MCF 10A (cell line): ENCODE results near the gene ZNF446. TPM values are rescaled to one million over a fixed set of nuclear protein-coding genes. Genes with fewer than 3 reads are reported as not detected.
A peak's percentile ranks its signal among the peaks of the same experiment; 100 is the strongest.

Experiments used
- BruUV-seq: library from RNA; stranded (reverse); fragments of 400-500 nt; replicated peaks from 2 replicates; lab custom pipeline; 2021; lab: Mats Ljungman, UMichigan
- CTCF ChIA-PET: fragments of 300-600 bp; sonication (Branson Sonifier 250); formaldehyde crosslinking; extraction: SDS; loops from one replicate; lab custom pipeline; 2021; ENCODE audit warnings: antibody characterized with exemption, inconsistent platforms; lab: Yijun Ruan, JAX
- POLR2A ChIA-PET: fragments of 300-600, 350-650 bp; sonication (Branson Sonifier 250); formaldehyde crosslinking; extraction: SDS; loops from one replicate; lab custom pipeline; 2020; ENCODE audit warnings: antibody characterized with exemption, inconsistent platforms; lab: Yijun Ruan, JAX
- DNase-seq: peaks from one replicate; pipeline ENCODE4 v3.0.0-alpha.2; 2018; ENCODE audit not compliant: unreplicated experiment
- H3K27ac Mint-ChIP-seq: one replicate; pipeline ENCODE4 v1.8.0; 2022; ENCODE audit warnings: mild to moderate bottlenecking, low read depth, mixed read lengths; ENCODE audit not compliant: unreplicated experiment
- H3K27me3 Mint-ChIP-seq: one replicate; pipeline ENCODE4 v1.8.0; 2022; ENCODE audit warnings: mixed read lengths; ENCODE audit not compliant: insufficient read depth, unreplicated experiment
- H3K36me3 Mint-ChIP-seq: one replicate; pipeline ENCODE4 v1.8.0; 2022; ENCODE audit warnings: mild to moderate bottlenecking, moderate library complexity, mixed read lengths; ENCODE audit not compliant: insufficient read depth, unreplicated experiment
- H3K4me1 Mint-ChIP-seq: one replicate; pipeline ENCODE4 v1.8.0; 2022; ENCODE audit warnings: mixed read lengths; ENCODE audit not compliant: insufficient read depth, unreplicated experiment
- H3K4me3 Mint-ChIP-seq: one replicate; pipeline ENCODE4 v1.8.0; 2022; ENCODE audit warnings: mild to moderate bottlenecking, moderate library complexity, mixed read lengths; ENCODE audit not compliant: unreplicated experiment
- H3K9me3 Mint-ChIP-seq: one replicate; pipeline ENCODE4 v1.8.0; 2022; ENCODE audit warnings: mixed read lengths; ENCODE audit not compliant: unreplicated experiment
- intact Hi-C: fragments of 100-400 bp; cut with micrococcal nuclease; formaldehyde crosslinking; loops from 2 replicates; pipeline ENCODE4 v1.14.1; 2022
- total RNA-seq: library from RNA; stranded (reverse); gene quantifications from 2 replicates; pipeline ENCODE4 v1.2.3, GENCODE V29; 2022
- TF ChIP-seq, protein P1 (sequence below): fragments of 200-600 bp; IDR thresholded peaks from one replicate; pipeline ENCODE4 v1.8.0; 2022; ENCODE audit warnings: antibody characterized with exemption, mild to moderate bottlenecking; ENCODE audit not compliant: unreplicated experiment

The ZNF446 gene
- total RNA-seq, 1 experiment from 2014 or later, result 8.3 TPM

DNA sequence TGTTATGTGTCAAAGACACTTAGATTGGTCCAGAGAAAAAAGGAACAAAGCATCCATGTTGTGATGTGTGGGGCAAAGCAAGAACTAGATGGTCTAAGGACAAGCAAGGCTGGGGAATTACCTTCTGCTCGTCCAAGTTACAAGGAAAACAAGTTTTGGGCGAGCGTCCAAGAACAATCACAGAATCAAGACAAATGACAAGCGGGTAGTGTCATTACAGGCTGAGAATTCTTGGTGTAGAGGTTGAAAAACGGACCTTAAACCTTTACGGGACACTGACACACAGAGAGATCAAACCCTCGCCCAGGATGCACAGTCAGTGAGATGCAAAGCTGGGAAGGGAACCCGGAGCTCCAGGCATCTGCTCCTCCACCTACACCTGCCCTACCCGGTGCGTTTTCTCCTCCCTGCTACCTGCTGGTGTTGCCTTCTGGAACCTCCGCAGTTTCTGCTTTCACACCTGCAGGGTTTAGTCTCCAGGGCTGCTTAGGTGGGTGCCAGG, 25.2 kb upstream of the ZNF446 start:
- intact Hi-C loops, result loop anchor here (5.0 kb wide), 1 partner anchor 44 kb away; the partner anchor contains the start of gene ZNF584
- ChIA-PET CTCF (interaction anchor here (0.7 to 1.7 kb wide), 4 partner anchors 10 to 68 kb away, joined by 3 to 4 read pairs (median 3); no protein-coding TSS in a partner anchor), POLR2A (interaction anchor here (0.5 to 3.0 kb wide), 19 partner anchors 10 to 93 kb away, joined by 3 to 24 read pairs (median 4); partner anchors contain the start of genes TRIM28, ZNF446, ZNF497 and ZNF584)
- H3K27me3 Mint-ChIP-seq, result no peaks in the 10 kb centered on the region
- peaks cover 7% of the 10 kb centered on the region for H3K36me3 Mint-ChIP-seq
- TF ChIP-seq, protein P1, sequence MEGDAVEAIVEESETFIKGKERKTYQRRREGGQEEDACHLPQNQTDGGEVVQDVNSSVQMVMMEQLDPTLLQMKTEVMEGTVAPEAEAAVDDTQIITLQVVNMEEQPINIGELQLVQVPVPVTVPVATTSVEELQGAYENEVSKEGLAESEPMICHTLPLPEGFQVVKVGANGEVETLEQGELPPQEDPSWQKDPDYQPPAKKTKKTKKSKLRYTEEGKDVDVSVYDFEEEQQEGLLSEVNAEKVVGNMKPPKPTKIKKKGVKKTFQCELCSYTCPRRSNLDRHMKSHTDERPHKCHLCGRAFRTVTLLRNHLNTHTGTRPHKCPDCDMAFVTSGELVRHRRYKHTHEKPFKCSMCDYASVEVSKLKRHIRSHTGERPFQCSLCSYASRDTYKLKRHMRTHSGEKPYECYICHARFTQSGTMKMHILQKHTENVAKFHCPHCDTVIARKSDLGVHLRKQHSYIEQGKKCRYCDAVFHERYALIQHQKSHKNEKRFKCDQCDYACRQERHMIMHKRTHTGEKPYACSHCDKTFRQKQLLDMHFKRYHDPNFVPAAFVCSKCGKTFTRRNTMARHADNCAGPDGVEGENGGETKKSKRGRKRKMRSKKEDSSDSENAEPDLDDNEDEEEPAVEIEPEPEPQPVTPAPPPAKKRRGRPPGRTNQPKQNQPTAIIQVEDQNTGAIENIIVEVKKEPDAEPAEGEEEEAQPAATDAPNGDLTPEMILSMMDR, result no peak
- no peak overlapping the region for H3K27ac Mint-ChIP-seq
- peaks cover 8% of the 10 kb centered on the region for H3K9me3 Mint-ChIP-seq
- no TSS peak for BruUV-seq
- peaks cover 20% of the 10 kb centered on the region for H3K4me1 Mint-ChIP-seq
- peak overlapping the region; percentile 93 for H3K4me3 Mint-ChIP-seq
- peak; percentile 44 for DNase-seq

DNA sequence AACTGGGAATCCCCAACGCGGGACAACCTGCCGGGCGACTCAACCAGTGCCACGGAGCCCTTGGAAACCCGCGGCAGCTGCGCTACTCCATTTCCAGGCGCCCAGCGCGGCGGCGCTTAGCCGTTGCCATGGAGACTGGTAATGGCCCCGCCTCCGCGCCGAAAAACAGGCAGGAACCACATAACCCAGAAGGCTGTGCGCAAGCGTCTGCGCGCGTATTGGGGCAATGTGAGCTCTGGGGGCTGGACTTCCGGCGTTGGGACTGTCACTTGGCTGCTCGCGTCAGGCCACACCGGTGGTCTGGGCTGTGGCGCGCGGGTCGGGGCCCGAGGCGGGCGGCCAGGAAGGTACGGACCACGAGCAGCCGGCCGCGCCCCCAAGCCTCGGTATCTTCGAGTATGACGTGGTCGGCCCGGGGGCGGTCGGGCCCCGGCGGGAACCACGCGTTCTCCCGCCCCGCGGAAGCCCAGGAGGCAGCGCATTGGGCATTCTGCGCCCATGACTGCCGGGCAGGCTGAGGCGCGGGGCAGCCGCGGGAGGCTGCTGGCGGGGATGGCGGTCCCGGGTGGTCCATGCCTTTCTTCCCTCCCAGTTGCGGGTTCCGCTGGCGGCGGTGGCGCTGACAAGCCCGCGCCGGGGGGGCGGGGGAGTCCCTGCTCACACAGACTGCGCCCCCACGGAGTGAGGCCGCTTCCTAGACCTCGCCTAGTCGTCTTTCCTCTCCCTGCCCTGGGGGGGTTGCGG, 24.6 kb upstream of the ZNF446 start, which contains the start of gene ZNF324B:
ZNF324B (plus strand) TSS at position 265 of the 744 bp plus-strand sequence. CDS start 2,080 bp downstream, outside the sequence.
- no TSS peak for BruUV-seq
- intact Hi-C loops, result loop anchor here (5.0 kb wide), 1 partner anchor 44 kb away; the partner anchor contains the start of gene ZNF584
- H3K4me3 Mint-ChIP-seq, result peak within 1 kb of the TSS; percentile 93
- peak; percentile 98 for DNase-seq
- peaks cover 14% of the 10 kb centered on the region for H3K36me3 Mint-ChIP-seq
- POLR2A ChIA-PET, result interaction anchor here (0.5 to 3.0 kb wide), 20 partner anchors 9 to 92 kb away, joined by 3 to 24 read pairs (median 4); partner anchors contain the start of genes TRIM28, ZNF446, ZNF497 and ZNF584
- no peaks in the 10 kb centered on the region for H3K27me3 Mint-ChIP-seq
- TF ChIP-seq, protein P1, result no peak
- H3K27ac Mint-ChIP-seq, result peak within 1 kb of the TSS; percentile 31
- peaks cover 6% of the 10 kb centered on the region for H3K9me3 Mint-ChIP-seq
- CTCF ChIA-PET, result interaction anchor here (0.7 to 1.7 kb wide), 3 partner anchors 10 to 67 kb away, joined by 3 to 4 read pairs (median 3); no protein-coding TSS in a partner anchor
- H3K4me1 Mint-ChIP-seq, result peaks cover 20% of the 10 kb centered on the region

DNA sequence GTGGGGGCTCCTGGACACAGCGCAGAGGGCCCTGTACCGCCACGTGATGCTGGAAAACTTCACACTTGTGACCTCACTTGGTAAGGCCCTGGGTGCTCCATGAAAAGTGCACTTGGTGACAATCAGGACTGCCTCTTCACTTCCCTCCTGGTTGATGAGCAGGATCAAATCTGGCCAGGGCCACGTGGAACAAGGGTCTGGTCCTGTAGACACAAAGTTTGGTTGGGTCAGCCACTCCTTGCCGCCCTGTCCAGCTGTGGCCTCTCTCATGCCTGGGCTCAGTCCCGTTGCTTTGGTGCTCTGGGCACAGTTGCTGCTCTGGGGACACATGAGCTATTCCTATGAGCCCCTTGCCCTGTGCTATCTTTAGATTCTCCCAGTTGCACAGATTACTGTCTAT, 22.4 kb upstream of the ZNF446 start:
- intact Hi-C loops, result loop anchor here (5.0 kb wide), 1 partner anchor 46 kb away; the partner anchor contains the start of gene ZNF584
- Mint-ChIP-seq H3K4me3 (no peak overlapping the region), H3K27ac (no peak overlapping the region), H3K4me1 (peaks cover 20% of the 10 kb centered on the region), H3K9me3 (no peaks in the 10 kb centered on the region), H3K27me3 (no peaks in the 10 kb centered on the region), H3K36me3 (peaks cover 25% of the 10 kb centered on the region)
- POLR2A ChIA-PET, result interaction anchor here (1.0 to 1.6 kb wide), 2 partner anchors 45 to 53 kb away, joined by 3 read pairs; partner anchors contain the start of gene ZNF584
- CTCF ChIA-PET, result no interaction called here
- TF ChIP-seq, protein P1, result no peak
- no peak for DNase-seq
- BruUV-seq, result no TSS peak

DNA sequence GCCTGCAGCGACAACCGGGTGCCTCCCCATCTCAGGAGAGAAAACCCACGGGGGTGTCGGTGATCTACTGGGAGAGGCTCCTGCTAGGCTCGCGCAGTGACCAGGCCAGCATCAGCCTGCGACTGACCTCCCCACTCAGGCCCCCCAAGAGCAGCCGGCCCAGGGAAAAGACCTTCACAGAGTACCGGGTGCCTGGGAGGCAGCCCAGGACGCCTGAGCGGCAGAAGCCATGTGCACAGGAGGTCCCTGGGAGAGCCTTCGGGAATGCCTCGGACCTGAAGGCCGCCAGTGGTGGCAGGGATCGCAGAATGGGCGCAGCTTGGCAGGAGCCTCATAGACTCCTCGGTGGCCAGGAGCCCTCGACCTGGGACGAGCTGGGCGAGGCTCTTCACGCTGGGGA, 20.8 kb upstream of the ZNF446 start:
- POLR2A ChIA-PET, result no interaction called here

More for the DNA sequence above, 20.8 kb upstream of the ZNF446 start:
- intact Hi-C loops, result no loop called here
- Mint-ChIP-seq H3K36me3 (peaks cover 25% of the 10 kb centered on the region), H3K4me3 (no peak overlapping the region), H3K27me3 (no peaks in the 10 kb centered on the region), H3K4me1 (peaks cover 26% of the 10 kb centered on the region), H3K9me3 (no peaks in the 10 kb centered on the region), H3K27ac (no peak overlapping the region)
- CTCF ChIA-PET, result no interaction called here
- DNase-seq, result no peak
- BruUV-seq, result no TSS peak
- TF ChIP-seq, protein P1, result no peak
